ENCODE results near the gene SKA2.

DNA sequence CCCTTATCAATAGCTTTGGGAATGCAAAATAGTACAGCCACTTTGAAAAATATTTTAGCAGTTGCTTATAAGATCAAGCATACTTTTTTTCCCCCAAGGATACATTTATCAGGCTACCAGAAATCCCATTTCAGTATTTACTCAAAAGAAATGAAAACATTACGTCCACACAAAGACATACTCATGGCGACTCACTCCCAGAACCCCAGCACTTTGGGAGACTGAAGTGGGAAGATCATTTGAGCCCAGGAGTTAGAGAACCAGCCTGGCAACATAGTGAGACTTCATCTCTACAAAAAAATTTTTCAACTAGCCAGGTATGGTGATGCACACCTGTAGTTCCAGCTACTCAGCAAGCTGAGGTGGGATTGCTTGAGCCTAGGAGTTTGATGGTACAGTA, 5.9 kb downstream of the SKA2 start:
- TF ChIP-seq, protein P1, sequence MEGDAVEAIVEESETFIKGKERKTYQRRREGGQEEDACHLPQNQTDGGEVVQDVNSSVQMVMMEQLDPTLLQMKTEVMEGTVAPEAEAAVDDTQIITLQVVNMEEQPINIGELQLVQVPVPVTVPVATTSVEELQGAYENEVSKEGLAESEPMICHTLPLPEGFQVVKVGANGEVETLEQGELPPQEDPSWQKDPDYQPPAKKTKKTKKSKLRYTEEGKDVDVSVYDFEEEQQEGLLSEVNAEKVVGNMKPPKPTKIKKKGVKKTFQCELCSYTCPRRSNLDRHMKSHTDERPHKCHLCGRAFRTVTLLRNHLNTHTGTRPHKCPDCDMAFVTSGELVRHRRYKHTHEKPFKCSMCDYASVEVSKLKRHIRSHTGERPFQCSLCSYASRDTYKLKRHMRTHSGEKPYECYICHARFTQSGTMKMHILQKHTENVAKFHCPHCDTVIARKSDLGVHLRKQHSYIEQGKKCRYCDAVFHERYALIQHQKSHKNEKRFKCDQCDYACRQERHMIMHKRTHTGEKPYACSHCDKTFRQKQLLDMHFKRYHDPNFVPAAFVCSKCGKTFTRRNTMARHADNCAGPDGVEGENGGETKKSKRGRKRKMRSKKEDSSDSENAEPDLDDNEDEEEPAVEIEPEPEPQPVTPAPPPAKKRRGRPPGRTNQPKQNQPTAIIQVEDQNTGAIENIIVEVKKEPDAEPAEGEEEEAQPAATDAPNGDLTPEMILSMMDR (IDR thresholded peaks at IDR 0.05; ENCODE audit: borderline replicate concordance, extremely low read depth, low read length, poor library complexity, severe bottlenecking) = no peak
- TF ChIP-seq EZH2 (IDR thresholded peaks at IDR 0.05; ENCODE audit: borderline replicate concordance, low read depth, low read length, severe bottlenecking) = no peak

Data from DND-41 (cell line).